PC-3 (cell line): Measurements from ENCODE around the gene SH2D3C.

ENCODE experiments used
- EZH2 ChIP-seq: fragments of 300-600 bp; sonication (generic); IDR thresholded peaks from one replicate; pipeline ENCODE4 v1.6.1; 2017; ENCODE audit warnings: antibody characterized with exemption, mild to moderate bottlenecking, low read length; ENCODE audit not compliant: unreplicated experiment
- EZH2phosphoT487 ChIP-seq: fragments of 300-600 bp; sonication (generic); IDR thresholded peaks from 2 replicates; pipeline ENCODE4 v1.6.1; 2018; ENCODE audit warnings: mild to moderate bottlenecking, antibody characterized with exemption, low read length, borderline replicate concordance
- TF ChIP-seq, protein P1 (sequence below): fragments of 300-600 bp; sonication (generic); conservative IDR thresholded peaks from 2 replicates; pipeline ENCODE4 v1.5.1; 2017; ENCODE audit warnings: antibody characterized with exemption, low read depth, mild to moderate bottlenecking, low read length

GRCh38 chr9:127712867-127713266 lies 65.6 kb downstream of the SH2D3C start:
- TF ChIP-seq, protein P1, sequence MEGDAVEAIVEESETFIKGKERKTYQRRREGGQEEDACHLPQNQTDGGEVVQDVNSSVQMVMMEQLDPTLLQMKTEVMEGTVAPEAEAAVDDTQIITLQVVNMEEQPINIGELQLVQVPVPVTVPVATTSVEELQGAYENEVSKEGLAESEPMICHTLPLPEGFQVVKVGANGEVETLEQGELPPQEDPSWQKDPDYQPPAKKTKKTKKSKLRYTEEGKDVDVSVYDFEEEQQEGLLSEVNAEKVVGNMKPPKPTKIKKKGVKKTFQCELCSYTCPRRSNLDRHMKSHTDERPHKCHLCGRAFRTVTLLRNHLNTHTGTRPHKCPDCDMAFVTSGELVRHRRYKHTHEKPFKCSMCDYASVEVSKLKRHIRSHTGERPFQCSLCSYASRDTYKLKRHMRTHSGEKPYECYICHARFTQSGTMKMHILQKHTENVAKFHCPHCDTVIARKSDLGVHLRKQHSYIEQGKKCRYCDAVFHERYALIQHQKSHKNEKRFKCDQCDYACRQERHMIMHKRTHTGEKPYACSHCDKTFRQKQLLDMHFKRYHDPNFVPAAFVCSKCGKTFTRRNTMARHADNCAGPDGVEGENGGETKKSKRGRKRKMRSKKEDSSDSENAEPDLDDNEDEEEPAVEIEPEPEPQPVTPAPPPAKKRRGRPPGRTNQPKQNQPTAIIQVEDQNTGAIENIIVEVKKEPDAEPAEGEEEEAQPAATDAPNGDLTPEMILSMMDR, result no peak
- TF ChIP-seq EZH2phosphoT487 (no peak), EZH2 (no peak)
